Measurements from ENCODE around the gene ESAM. TPM values are rescaled to one million over a fixed set of nuclear protein-coding genes. Genes with fewer than 3 reads are reported as not detected.

The ESAM gene
- total and polyA plus RNA-seq, 10 of the 15 experiments (the other 5 are each of a cell fraction or from before 2014, with no cell fraction given) = 2.7 to 43.6 (median 19.5) TPM

GRCh38 chr11:124742555-124742954 lies 19.5 kb downstream of the ESAM start:
- no peaks in the 10 kb centered on the region for H3K79me2 ChIP-seq (ENCODE audit: control insufficient read depth, insufficient read depth, low read length)
- H3K4me2 ChIP-seq (ENCODE audit: control insufficient read depth, insufficient read depth) = no peak overlapping the region
- no peak overlapping the region for H3K4me3 ChIP-seq
- H3K4me1 ChIP-seq (ENCODE audit: control insufficient read depth, insufficient read depth, low read length) = peaks cover 14% of the 10 kb centered on the region
- in situ Hi-C loops (cut with MboI) (no loop called here), intact Hi-C loops (cut with micrococcal nuclease; ENCODE audit: unreplicated experiment) (no loop called here)
- no peak overlapping the region for H2AFZ ChIP-seq (ENCODE audit: control insufficient read depth, low read depth, low read length)
- DNase-seq (ENCODE audit: low read depth, low spot score) (no peak), ATAC-seq (no peak), FAIRE-seq (no peak)
- ChIA-PET CTCF (interaction anchor here (1.6 to 12.2 kb wide), 4 partner anchors 18 to 98 kb away, joined by 5 to 202 read pairs (median 58); partner anchors contain the start of genes ESAM, SIAE and SPA17), SMC1A (ENCODE audit: uncharacterized antibody, unreplicated experiment) (interaction anchor here (0.8 to 4.9 kb wide), 4 partner anchors 18 to 77 kb away, joined by 3 to 32 read pairs (median 6); no protein-coding TSS in a partner anchor), RAD21 (ENCODE audit: unreplicated experiment) (interaction anchor here (1.1 kb wide), 1 partner anchor 36 kb away, joined by 3 read pairs; no protein-coding TSS in a partner anchor), POLR2A (interaction anchor here (0.5 to 1.1 kb wide), 3 partner anchors 17 to 26 kb away, joined by 3 to 5 read pairs (median 4); no protein-coding TSS in a partner anchor)
- no peaks in the 10 kb centered on the region for H4K20me1 ChIP-seq (ENCODE audit: control insufficient read depth, insufficient read depth)
- TF ChIP-seq MTA2 (IDR thresholded peaks at IDR 0.05; ENCODE audit: low read depth) (no peak), ASH2L (IDR thresholded peaks at IDR 0.05; ENCODE audit: borderline replicate concordance, low read depth) (no peak), WRNIP1 (IDR thresholded peaks at IDR 0.05; ENCODE audit: borderline replicate concordance, low read depth, low read length) (no peak), IRF4 (IDR thresholded peaks at IDR 0.05; ENCODE audit: low read depth, low read length) (no peak), POU2F2 (IDR thresholded peaks at IDR 0.05; ENCODE audit: borderline replicate concordance, low read depth, low read length) (no peak), PAX8 (IDR thresholded peaks at IDR 0.05) (no peak), RB1 (IDR thresholded peaks at IDR 0.05; ENCODE audit: borderline replicate concordance) (no peak)
- TF ChIP-seq, protein P1, sequence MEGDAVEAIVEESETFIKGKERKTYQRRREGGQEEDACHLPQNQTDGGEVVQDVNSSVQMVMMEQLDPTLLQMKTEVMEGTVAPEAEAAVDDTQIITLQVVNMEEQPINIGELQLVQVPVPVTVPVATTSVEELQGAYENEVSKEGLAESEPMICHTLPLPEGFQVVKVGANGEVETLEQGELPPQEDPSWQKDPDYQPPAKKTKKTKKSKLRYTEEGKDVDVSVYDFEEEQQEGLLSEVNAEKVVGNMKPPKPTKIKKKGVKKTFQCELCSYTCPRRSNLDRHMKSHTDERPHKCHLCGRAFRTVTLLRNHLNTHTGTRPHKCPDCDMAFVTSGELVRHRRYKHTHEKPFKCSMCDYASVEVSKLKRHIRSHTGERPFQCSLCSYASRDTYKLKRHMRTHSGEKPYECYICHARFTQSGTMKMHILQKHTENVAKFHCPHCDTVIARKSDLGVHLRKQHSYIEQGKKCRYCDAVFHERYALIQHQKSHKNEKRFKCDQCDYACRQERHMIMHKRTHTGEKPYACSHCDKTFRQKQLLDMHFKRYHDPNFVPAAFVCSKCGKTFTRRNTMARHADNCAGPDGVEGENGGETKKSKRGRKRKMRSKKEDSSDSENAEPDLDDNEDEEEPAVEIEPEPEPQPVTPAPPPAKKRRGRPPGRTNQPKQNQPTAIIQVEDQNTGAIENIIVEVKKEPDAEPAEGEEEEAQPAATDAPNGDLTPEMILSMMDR (IDR thresholded peaks at IDR 0.05 in 2 of 3, conservative IDR thresholded peaks at IDR 0.05 in 1 of 3; ENCODE audit: control insufficient read depth in 2 of 3, extremely low read depth in 1 of 3, insufficient read depth in 1 of 3, low read depth in 3 of 3, low read length in 3 of 3) = no peak
- TF ChIP-seq, protein P2, sequence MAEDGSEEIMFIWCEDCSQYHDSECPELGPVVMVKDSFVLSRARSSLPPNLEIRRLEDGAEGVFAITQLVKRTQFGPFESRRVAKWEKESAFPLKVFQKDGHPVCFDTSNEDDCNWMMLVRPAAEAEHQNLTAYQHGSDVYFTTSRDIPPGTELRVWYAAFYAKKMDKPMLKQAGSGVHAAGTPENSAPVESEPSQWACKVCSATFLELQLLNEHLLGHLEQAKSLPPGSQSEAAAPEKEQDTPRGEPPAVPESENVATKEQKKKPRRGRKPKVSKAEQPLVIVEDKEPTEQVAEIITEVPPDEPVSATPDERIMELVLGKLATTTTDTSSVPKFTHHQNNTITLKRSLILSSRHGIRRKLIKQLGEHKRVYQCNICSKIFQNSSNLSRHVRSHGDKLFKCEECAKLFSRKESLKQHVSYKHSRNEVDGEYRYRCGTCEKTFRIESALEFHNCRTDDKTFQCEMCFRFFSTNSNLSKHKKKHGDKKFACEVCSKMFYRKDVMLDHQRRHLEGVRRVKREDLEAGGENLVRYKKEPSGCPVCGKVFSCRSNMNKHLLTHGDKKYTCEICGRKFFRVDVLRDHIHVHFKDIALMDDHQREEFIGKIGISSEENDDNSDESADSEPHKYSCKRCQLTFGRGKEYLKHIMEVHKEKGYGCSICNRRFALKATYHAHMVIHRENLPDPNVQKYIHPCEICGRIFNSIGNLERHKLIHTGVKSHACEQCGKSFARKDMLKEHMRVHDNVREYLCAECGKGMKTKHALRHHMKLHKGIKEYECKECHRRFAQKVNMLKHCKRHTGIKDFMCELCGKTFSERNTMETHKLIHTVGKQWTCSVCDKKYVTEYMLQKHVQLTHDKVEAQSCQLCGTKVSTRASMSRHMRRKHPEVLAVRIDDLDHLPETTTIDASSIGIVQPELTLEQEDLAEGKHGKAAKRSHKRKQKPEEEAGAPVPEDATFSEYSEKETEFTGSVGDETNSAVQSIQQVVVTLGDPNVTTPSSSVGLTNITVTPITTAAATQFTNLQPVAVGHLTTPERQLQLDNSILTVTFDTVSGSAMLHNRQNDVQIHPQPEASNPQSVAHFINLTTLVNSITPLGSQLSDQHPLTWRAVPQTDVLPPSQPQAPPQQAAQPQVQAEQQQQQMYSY (CRISPR knock-in tag; IDR thresholded peaks at IDR 0.05) = no peak
- BruUV-seq (replicated peaks) = no TSS peak
- peaks cover 0 to 2% of the 10 kb centered on the region in 2 experiments; a peak in 1 of 4 replicates for H3K27me3 ChIP-seq (replicated peaks in 1 of 2; ENCODE audit: control insufficient read depth in 2 of 2, insufficient read depth in 2 of 2, low read length in 1 of 2)
- H3K9me3 ChIP-seq (replicated peaks; ENCODE audit: control insufficient read depth, insufficient read depth, low read length) = no peaks in the 10 kb centered on the region
- H3K36me3 ChIP-seq (ENCODE audit: control insufficient read depth in 2 of 2, insufficient read depth in 2 of 2, low read length in 1 of 2) = no peaks in the 10 kb centered on the region
- WGBS (ENCODE audit: insufficient coverage, insufficient replicate concordance, low lambda C conversion rate, missing lambda C conversion rate) = 26% methylated on average over 2 of the region's 2 CpGs
- H3K9ac ChIP-seq (ENCODE audit: control insufficient read depth, insufficient read depth, low read length) = no peak overlapping the region
- H3K27ac ChIP-seq (ENCODE audit: control insufficient read depth, insufficient read depth) = no peak overlapping the region

All from GM12878 (cell line).